ENCODE data around the gene TMEM176A.

TMEM176A gene

DNA sequence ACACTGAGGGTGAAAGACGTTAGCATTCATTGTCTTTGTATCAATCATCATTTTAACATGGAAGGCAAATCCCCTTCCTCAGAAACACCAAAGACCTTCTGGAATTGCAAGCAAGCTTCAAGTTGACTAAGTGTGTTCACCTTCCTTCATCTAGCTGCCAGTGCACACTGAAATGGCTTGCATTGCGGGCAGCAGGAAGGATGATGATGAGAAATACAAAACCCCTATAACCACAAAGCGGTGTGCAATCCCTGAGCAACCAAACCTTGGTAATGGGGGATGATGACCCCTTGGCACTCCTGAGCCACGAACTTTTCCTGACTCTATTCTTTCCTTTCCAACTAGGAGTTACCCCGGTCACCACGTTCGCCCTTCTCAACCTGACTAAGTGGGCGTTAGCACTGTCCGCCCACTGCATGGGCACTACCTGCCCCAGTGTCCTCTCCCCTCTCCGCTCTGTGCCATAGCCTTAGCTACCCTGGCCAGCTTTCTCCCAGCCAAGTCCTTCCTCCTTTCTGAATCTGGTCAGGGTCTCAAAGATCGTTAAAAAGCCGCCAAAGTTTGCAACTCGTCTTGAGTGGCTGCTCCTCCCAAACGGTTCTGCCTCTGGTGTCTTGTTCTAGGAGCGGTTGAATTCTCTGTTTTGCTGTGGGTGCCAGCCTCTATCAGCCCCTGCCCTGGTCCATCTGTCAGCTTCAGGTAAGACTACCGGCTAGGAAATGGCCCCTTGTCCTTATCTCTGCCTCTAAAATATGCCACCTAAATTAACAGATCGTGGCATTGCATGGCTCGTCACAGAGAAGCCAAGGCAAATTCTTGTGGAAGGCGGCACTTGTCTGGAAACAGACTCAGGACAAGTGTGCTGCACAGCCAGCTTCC lies 51.2 kb downstream of the TMEM176A start:
- no peak for DNase-seq

GRCh38 chr7:150852371-150852905 lies 51.9 kb downstream of the TMEM176A start, which contains the start of gene AOC1:
AOC1 (plus strand) TSS chr7:150852517; CDS start chr7:150856471, 3,954 bp downstream.
- DNase-seq, result no peak

DNA sequence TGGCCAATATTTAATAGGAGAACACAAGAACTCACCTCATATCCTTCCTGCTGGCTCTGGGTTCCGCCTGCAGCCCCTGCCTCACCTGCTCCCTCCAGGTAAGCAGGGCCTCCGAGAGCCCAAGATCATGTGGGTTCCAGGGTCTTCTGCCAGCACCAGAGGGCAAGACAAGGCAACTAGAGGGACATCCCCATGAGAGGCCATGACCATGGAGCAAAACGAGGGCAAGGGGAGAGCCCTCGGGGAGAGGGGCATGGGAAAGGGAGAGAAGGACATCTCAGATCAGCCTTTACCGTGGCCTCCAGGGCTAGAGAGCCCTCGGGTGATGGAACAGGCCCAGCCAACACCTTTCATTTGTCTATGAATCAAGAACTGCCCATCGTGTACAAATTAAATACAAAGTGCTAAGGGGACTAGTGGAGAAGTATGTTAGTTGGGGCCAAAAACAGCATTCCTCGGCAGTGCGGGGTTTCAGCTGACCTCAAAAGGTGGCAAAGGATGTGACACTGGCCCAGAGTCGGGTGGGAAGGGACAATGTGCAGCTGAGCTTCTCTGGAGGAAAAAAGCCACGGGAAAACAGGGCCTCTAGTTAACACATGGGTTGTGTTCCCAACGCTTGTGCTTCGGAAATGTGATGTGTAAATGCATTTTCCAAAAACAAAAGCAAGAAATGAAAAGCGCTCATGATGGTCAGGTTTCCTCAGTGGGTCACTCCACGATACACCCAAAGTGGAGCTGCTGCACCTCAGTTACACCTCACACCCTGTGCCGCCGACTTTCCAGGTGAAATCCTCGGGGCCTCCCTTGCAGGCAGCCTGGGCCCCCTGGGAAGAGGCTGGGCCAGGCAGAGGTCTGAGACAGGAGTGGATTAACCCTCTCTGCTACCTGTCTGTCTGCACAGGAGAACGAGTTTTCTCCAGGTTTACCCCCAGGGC lies 53.8 kb downstream of the TMEM176A start:
- DNase-seq, result no peak
